Measurements from ENCODE around the gene GABRA4. TPM values are rescaled to one million over a fixed set of nuclear protein-coding genes. Genes with fewer than 3 reads are reported as not detected.

Gene GABRA4
- total RNA-seq, 1 experiment from 2014 or later: not detected

- Histone ChIP-seq H3K79me2 (ENCODE audit: insufficient read depth, low read length) (no peaks in the 10 kb centered on the region), H2AK5ac (ENCODE audit: insufficient read length, low read length) (no peak overlapping the region), H3K27me3 (ENCODE audit: insufficient read depth, low read length) (no peaks in the 10 kb centered on the region), H3K14ac (ENCODE audit: insufficient read depth, low read length) (no peak overlapping the region), H3K4me1 (ENCODE audit: insufficient read depth, low read length) (no peaks in the 10 kb centered on the region), H3K23me2 (ENCODE audit: insufficient read length, low read depth, low read length, poor library complexity, severe bottlenecking) (no peaks in the 10 kb centered on the region), H2BK15ac (ENCODE audit: low read depth, low read length) (no peak overlapping the region), H3K79me1 (ENCODE audit: insufficient read depth, low read depth, low read length, poor library complexity, severe bottlenecking) (no peaks in the 10 kb centered on the region), H3K18ac (ENCODE audit: insufficient read length, low read depth, low read length) (no peak overlapping the region), H4K5ac (ENCODE audit: insufficient read length, low read depth, low read length) (no peak overlapping the region), H4K8ac (replicated peaks; ENCODE audit: insufficient read length, low read depth, low read length) (no peak overlapping the region), H4K20me1 (ENCODE audit: control insufficient read depth, insufficient read depth, insufficient read length) (no peaks in the 10 kb centered on the region), H2AFZ (ENCODE audit: low read length) (no peak overlapping the region), H4K91ac (ENCODE audit: insufficient read length, low read depth, low read length) (no peak overlapping the region), H3K56ac (ENCODE audit: insufficient read length, low read depth, low read length) (no peak overlapping the region), H2BK5ac (ENCODE audit: insufficient read length, low read length) (no peak overlapping the region), H3K23ac (ENCODE audit: insufficient read length, low read depth, low read length) (no peak overlapping the region), H3K9ac (ENCODE audit: extremely low read depth, insufficient read length, low read length) (no peak overlapping the region), H3K9me3 (ENCODE audit: control insufficient read depth, low read depth, low read length) (no peaks in the 10 kb centered on the region), H3K27ac (ENCODE audit: insufficient read length, low read depth, low read length) (no peak overlapping the region), H3K4ac (ENCODE audit: low read depth, low read length) (no peak overlapping the region), H2BK120ac (ENCODE audit: low read depth, low read length, poor library complexity, severe bottlenecking) (no peak overlapping the region), H3K4me2 (ENCODE audit: insufficient read depth, insufficient read length, low read length) (no peak overlapping the region), H3T11ph (ENCODE audit: low read length) (no peak overlapping the region), H2BK20ac (ENCODE audit: low read depth, low read length, poor library complexity, severe bottlenecking) (no peak overlapping the region), H2BK12ac (ENCODE audit: insufficient read length, low read depth, low read length) (no peak overlapping the region)
- TF ChIP-seq, protein P1, sequence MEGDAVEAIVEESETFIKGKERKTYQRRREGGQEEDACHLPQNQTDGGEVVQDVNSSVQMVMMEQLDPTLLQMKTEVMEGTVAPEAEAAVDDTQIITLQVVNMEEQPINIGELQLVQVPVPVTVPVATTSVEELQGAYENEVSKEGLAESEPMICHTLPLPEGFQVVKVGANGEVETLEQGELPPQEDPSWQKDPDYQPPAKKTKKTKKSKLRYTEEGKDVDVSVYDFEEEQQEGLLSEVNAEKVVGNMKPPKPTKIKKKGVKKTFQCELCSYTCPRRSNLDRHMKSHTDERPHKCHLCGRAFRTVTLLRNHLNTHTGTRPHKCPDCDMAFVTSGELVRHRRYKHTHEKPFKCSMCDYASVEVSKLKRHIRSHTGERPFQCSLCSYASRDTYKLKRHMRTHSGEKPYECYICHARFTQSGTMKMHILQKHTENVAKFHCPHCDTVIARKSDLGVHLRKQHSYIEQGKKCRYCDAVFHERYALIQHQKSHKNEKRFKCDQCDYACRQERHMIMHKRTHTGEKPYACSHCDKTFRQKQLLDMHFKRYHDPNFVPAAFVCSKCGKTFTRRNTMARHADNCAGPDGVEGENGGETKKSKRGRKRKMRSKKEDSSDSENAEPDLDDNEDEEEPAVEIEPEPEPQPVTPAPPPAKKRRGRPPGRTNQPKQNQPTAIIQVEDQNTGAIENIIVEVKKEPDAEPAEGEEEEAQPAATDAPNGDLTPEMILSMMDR (conservative IDR thresholded peaks at IDR 0.05): no peak
- Mint-ChIP-seq H3K27ac (no peak overlapping the region), H3K4me1 (no peaks in the 10 kb centered on the region), H3K27me3 (ENCODE audit: low read depth) (peaks cover 11% of the 10 kb centered on the region), H3K36me3 (ENCODE audit: insufficient read depth in 1 of 3, low read depth in 3 of 3) (no peaks in the 10 kb centered on the region), H3K4me3 (no peak overlapping the region), H3K9me3 (no peaks in the 10 kb centered on the region)
- DNase-seq: no peak
Measured at GRCh38 chr4:46927201-46927600, 66.2 kb downstream of the GABRA4 start.
